Heart left ventricle (tissue), 13 donors: ENCODE measurements around the gene MACROH2A1.

Source experiments
- POLR2A ChIP-seq, 2 donors: fragments of 450-650 bp; IDR thresholded peaks; one replicate each; pipeline ENCODE4 v1.6.1; 2017; ENCODE audit warnings: antibody characterized with exemption in 2 of 2, mild to moderate bottlenecking in 2 of 2, moderate library complexity in 2 of 2
- TF ChIP-seq, protein P1 (sequence below), 12 donors: fragments of 200-600 bp; sonication (generic) in 4 of 12; IDR thresholded peaks; one replicate each; pipeline versions ENCODE4 v1.5.0 to v1.8.0; 2018 to 2022; ENCODE audit warnings: antibody characterized with exemption in 12 of 12, mild to moderate bottlenecking in 5 of 12
- donor health status: ischemic (EF 13 %, LVEDD 7.1; RV severe dilation, severe dysfunction).
- donor health status: DM: no; HTN: yes; CAD: no.
- donor health status: DM: no; HTN: no; CAD: no.
- donor health status: ischemic (EF 25% LVEDD 6.9; RV normal size, moderate dysfunction).
- donor health status: ischemic (EF 25% LVEDD 5.7; RV mildly dilated, moderate dysfunction).
- donor health status: ischemic (EF 35%, LVEDD 5.7; RV mildly dilated, moderate dysfunction).
- donor health status: nonischemic (EF 11% LVEDD 7.7; RV severe dilation, severe dysfunction).
- donor health status: DM: yes; HTN: yes; CAD: no.
- donor health status: PGD.
- donor health status: ischemic (EF 29% LVEDD 5.4; RV normal size, mild dysfunction).
- donor health status: nonischemic (EF 23%, LVEDD 6.1; RV moderate dilation, normal function).

DNA sequence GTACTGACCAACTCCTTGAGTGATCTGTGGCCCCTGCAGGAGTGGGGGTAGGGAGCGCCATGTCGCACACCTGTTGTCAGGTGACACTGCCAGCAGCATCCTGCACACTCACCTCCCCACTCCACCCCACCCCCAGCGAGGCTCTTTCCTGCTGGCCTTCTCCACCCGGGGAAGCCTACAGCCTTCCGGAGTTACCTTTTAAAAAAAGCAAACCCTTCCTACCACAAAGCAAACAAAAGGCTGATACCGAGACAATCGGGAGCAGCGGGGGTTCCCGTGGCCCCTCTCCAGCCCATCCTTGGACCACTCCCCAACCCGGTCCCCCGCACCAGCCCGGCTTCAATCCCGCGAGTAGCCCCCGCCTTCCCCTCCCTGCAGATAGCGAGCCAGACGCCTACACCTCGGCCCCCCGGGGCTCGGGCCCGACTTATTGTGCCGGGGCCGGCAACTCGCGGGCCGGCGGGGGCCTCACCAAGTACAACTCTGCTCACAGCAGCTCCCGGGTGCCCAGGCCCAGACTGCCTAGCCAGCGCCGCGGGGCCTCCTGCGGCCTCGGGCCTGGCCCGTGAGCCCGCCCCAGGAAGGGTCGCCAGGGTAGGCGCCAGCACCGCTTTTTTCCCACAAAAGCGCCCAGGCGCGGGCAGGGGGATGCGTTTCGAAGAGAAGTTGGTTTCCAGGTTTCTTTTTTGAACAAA lies 724 bp downstream of the MACROH2A1 start:
- TF ChIP-seq, protein P1, sequence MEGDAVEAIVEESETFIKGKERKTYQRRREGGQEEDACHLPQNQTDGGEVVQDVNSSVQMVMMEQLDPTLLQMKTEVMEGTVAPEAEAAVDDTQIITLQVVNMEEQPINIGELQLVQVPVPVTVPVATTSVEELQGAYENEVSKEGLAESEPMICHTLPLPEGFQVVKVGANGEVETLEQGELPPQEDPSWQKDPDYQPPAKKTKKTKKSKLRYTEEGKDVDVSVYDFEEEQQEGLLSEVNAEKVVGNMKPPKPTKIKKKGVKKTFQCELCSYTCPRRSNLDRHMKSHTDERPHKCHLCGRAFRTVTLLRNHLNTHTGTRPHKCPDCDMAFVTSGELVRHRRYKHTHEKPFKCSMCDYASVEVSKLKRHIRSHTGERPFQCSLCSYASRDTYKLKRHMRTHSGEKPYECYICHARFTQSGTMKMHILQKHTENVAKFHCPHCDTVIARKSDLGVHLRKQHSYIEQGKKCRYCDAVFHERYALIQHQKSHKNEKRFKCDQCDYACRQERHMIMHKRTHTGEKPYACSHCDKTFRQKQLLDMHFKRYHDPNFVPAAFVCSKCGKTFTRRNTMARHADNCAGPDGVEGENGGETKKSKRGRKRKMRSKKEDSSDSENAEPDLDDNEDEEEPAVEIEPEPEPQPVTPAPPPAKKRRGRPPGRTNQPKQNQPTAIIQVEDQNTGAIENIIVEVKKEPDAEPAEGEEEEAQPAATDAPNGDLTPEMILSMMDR (IDR thresholded peaks at IDR 0.05), result no peak
- no peak for TF ChIP-seq POLR2A (IDR thresholded peaks at IDR 0.05)
